NK-92 (cell line): ENCODE results near the gene SLC25A6.
"Not testable (repeated sequence)": the region's sequence is repeated elsewhere in the genome, so short reads cannot be mapped to it uniquely, and the experiment has no call there.

Experiments
- DNase-seq: peaks from one replicate; lab custom pipeline; 2025; ENCODE audit not compliant: unreplicated experiment; lab: John Stamatoyannopoulos, UW

The SLC25A6 gene

GRCh38 chrX:1391707-1392375 lies at the start of gene SLC25A6:
TSS of gene SLC25A6 (minus strand) at chrX:1392113. CDS start at chrX:1392009, 104 bp downstream.
- DNase-seq, result no peak

- no peak for DNase-seq
Observed at GRCh38 chrX:1440506-1440905, 48.6 kb upstream of the SLC25A6 start.

DNA sequence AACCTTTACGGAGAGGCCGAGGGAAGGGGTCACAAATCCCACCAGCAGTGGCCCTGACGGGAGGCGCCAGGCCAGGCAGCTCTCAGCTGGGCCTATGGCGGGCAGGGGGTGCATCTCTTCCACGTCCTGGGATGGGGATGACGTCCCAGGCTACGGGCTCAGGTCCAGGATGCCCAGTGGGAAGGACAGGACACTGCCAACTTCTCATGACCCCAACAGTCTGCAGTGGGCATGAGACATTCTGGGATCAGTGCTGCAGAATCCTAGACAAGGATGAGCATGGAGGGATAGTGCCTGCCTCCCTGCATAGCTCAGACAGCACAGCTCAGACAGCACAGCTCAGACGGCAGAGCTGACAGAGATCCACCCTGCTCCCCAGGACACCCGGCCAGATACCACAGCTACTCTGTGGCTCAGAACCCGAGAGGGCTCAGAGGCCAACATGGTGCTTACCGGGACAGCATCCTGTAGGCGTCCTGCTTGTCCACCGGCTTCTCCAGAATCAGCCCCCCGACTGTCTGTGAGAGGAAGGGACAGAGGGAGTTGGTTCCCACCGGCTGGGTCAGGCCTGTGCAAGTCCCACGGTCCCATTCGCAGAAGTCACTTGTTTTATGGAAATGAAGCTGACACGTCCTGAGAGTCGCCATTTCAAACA lies 43.5 kb upstream of the SLC25A6 start:
- DNase-seq, result no peak

DNA sequence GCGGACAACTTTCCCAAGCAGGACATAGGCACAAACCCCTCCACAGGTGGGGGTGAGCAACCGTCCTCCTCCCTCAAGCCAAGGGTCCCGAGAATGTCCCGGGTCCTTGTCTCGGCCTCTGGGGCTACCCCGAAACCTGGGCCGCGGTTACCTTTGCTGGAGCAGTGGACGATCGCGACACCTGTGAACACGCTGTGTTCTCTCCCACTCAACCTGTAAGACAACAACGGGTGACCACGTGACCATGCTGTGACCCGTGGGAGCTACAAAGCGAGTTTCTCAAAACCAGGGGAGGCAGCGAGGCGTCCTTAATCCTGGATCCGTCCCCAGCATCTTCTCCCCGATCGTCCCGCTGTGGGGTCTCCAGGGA lies 42.9 kb upstream of the SLC25A6 start:
- DNase-seq, result no peak

DNA sequence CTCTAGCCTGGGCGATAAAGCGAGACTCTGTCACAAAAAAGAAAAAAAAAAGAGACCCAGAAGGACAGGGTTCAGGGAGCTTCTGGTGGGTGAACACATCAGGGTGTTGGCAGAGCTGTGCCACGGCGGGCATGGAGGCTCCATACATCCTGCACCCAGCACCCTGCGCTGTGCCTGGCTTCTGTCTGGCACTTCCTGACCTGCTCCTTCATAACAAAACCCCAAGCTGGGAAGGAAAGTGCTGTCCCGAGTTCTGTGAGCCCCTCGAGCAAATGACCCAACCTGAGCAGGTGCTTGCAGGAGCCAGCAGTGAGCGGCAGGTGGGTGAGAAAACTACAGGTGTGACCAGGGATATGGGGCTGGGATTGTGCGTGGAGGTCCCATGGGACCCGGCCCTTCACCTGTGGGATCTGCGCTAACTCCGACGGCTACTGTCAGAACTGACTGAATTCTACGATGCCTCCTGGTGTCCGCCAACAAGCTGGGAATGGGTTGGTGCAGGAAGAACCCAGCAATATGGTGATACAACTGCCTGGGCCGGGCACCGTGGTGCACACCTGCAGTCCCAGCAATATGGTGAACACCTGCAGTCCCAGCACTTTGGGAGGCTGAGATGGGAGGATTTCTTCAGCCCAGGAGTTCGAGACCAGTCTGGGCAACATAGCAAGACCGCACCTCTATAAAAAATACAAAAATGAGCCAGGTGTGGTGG lies 41.9 kb upstream of the SLC25A6 start:
- no peak for DNase-seq

- no peak for DNase-seq
Observed at GRCh38 chrX:1430451-1430850, 38.5 kb upstream of the SLC25A6 start.

- DNase-seq, result no peak
Observed at GRCh38 chrX:1427756-1428155, 35.8 kb upstream of the SLC25A6 start.

DNA sequence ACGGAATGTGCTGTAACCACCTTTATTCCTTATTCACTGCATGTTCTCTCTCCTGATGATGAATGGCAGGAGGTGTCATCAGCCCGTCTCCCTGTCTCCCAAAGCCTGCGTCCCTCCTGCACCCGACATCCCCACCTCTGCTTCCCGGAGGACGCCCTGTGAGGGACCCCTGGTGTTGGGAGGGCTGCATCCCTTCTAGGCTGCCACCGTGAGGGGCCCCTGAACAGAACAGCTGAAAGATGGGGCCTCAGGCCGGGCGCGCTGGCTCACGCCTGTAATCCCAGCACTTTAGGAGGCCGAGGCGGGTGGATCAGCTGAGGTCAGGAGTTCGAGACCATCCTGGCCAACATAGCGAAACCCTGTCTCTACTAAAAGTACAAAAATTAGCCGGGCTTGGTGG lies 34.4 kb upstream of the SLC25A6 start:
- not testable (repeated sequence) for DNase-seq

- DNase-seq, result no peak
Observed at GRCh38 chrX:1425381-1425780, 33.5 kb upstream of the SLC25A6 start.

DNA sequence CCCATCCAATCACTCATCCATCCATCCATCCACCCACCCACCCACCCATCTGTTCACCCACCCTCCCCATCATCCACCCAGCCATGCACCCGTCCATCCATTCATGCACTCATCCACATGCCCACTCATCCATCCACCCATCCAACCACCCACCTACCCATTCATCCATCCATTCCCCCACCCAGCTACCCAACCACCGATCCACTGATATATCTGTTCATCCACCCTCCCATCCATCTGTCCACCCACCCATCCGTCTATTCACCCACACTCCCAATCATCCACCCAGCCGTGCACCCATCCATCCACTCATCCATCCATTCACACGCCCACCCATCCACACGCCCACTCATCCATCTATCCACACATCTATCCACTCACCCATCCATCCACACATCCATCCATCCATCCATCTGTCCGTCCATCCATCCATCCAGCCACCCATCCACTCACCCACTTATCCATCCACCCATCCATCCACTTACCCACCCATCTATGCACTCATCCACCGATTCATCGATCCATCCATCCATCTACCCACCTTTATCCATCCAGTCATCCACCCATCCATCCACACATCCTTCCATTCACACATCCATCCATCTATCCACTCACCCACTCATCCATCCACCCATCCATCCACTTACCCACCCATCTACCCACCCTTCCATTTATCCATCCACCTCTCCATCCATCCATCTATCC lies 32.4 kb upstream of the SLC25A6 start:
- DNase-seq, result no peak

GRCh38 chrX:1423215-1423614 lies 31.3 kb upstream of the SLC25A6 start:
- no peak for DNase-seq

DNA sequence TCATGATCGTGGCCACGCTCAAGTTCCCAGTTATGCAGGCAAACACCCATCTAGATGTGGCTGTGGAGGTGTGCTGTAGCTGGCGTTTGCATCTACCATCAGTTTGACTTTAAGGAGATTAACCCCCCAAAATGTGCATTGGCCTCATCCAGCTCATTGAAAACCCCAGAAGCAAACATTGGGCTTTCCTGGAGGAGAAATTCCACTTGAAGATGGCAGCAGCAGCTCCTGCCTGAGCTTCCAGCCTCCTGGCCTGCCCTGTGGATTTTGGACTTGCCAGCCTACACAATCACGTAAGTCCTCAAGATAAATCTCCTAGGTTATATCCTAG lies 30.2 kb upstream of the SLC25A6 start:
- no peak for DNase-seq

DNA sequence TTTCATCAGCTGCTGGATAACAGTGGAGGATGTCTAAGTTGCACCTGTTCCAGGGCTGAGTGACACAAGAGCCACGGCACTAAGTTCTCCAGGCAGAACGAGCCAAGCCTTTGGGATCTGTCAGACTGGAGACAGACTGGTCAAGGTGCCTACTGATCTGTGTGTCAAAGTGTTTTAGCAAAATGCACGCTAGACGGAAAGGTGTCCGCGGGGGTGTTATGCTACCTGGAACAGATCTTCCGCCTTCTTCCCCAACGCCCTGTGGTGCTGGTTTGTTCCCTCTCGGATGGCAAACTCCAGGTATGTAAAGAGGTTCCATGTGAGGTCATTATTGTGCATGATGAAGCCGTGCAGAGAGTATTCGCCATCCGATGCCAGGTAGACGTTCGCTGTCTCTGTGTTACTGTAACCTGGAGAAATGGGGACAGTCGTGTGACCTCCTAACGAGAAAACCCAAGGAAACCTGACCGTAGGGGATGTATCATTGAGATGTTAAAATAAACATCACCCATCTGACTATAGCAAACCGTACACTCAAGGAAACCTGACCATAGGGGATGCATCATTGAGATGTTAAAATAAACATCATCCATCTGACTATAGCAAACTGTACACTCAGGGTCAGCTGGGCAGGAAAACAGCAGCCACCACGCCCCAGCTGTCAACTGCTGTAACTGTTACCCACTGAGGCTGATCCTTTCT lies 29.7 kb upstream of the SLC25A6 start:
- DNase-seq, result no peak

- no peak for DNase-seq
Observed at GRCh38 chrX:1420371-1420770, 28.5 kb upstream of the SLC25A6 start.

- no peak for DNase-seq
Observed at GRCh38 chrX:1419545-1420355, 27.8 kb upstream of the SLC25A6 start.

- DNase-seq, result no peak
Observed at GRCh38 chrX:1418901-1419544, 27.1 kb upstream of the SLC25A6 start.

DNA sequence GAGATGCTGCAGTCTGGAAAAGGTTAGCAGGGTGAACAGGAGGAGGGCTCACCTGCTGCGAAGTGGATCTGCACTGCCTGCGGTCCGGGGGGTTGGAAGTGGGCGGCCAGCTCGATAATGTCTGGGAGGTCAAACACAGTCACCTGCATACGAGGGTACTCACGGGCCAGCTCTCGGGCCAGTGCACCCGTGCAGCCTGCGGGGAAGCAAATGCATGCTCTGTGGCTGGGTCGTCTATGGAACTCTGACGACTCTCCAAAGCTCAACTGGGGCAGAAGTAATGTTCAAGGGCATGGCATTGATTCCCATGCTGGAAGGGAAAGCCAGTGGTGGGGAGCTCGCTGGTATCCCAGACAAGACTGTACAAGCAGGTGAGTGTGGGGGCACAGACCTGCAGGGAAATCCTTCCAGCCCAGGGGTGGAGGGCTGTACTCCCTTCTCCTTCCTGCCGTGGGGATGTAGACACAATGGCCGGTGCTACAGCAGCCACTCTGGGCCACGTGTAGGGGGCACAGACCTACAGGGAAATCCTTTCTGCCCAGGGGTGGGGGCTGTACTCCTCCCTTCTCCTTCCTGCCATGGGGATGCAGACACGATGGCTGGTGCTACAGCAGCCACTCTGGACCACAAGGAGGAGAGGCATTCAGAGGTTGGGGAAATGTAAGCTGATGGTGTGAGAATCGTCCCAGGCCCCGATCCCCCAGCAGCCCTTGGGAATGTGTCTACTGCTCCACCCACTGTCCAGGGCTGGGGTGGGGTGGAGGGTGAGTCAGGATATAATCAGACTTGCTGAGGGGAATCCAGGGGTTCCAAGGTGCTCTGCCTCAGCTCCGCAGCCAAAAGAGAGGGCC lies 26.2 kb upstream of the SLC25A6 start:
- DNase-seq, result no peak

GRCh38 chrX:1416965-1417760 lies 25.2 kb upstream of the SLC25A6 start:
- no peak for DNase-seq
